T47D (cell line): ENCODE data around the gene PAH.
"Not testable (repeated sequence)": the region's sequence is repeated elsewhere in the genome, so short reads cannot be mapped to it uniquely, and the experiment has no call there.

ENCODE experiments used
- DNase-seq, 2 experiments: peaks; one replicate each; pipeline versions ENCODE4 v3.0.0 to v3.0.0-alpha.2; 2011 to 2012; ENCODE audit warnings: low read depth in 1 of 2, low spot score in 1 of 2
- JUND ChIP-seq: IDR thresholded peaks from 2 replicates; pipeline ENCODE4 v1.6.1; 2012; ENCODE audit warnings: low read depth
- in situ Hi-C: cut with HindIII; loops from 2 replicates; pipeline ENCODE4 v1.10.0; 2016; ENCODE audit warnings: low sequenced_read_pairs, low pct_unique_long_range_greater_than_20kb

Gene PAH

GRCh38 chr12:102873077-102873476 lies 44.0 kb downstream of the PAH start:
- TF ChIP-seq JUND, result no peak
- DNase-seq, result no peak
- in situ Hi-C loops, result no loop called here

DNA sequence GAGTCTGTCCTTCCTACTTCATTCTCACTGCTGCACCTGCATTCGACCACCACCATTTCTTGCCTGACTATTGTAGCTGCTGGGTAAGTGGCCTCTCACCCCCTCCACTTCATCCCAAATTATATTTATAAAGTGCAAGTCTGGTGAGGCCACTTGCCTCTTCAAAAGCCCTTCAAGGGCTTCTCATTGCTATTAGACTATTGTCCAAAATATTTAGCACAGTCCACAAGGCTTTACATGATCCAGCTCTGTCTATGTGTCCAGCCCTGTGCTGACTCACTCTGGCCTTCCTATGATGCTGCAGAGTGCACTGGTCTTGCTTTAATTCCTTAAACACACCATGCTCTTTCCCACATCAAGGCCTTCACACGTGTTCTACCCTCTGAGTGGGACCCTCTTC lies 46.0 kb downstream of the PAH start:
- DNase-seq, result no peak
- TF ChIP-seq JUND, result no peak
- in situ Hi-C loops, result no loop called here

DNA sequence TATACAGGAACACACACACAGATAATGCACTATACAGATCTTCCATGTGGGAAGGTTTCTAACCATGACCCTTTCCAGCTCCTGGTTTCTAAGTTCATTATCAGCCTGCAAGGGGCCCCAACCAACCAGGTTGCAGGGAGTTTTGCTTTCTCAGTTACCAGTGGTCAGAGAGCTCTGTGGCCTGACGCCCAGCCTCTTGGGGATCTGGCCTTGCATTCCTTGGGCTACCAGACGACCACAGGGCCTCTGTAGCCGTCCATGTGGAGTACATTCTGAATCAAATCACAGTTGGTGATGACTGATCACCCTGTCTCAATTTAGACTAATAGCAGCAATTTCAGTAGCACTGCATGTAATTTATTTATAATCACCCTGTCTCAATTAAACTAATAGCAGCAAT lies 47.5 kb downstream of the PAH start:
- DNase-seq, result no peak
- TF ChIP-seq JUND, result no peak

DNA sequence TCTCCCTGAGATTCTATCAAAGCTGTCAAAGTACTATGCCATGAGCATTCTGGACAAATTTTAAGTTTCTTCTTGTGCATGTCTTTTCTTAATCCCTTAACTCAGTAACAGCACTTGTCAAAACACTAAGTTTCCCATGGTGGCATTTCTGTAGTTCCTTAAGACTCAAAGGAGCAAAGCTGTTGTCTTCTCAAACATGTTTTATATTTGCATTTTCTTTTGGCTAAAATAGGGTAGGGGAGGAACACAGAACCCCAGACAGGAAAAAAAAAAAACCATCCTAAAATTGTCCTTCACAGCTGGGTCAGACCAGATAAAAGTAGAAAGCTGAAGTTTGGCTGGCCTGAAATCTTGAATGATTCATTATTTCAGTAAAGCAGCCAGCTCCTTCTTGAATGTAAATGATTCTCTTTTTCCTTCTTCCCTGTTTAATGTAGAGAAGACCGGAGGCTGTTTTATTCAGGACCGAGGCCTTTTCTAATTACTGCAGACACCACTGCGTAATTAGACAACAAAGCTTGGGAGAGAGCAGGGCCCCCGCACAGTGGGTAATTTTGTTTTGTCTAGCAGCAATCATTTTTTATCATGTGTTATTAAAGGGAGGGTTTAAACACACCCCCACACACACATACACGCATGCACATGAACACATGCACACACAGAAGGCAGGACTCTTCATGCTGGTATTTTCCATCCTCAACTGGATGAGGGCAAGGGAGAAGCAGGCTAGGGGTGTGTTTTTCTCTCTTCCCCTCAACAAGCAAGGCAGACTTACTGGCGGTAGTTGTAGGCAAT lies 51.0 kb downstream of the PAH start:
- no peak for DNase-seq
- in situ Hi-C loops, result no loop called here
- no peak for TF ChIP-seq JUND

More for the DNA sequence above, 47.5 kb downstream of the PAH start:
- in situ Hi-C loops, result no loop called here

GRCh38 chr12:102862486-102862885 lies 54.6 kb downstream of the PAH start:
- in situ Hi-C loops, result no loop called here
- no peak for DNase-seq
- no peak for TF ChIP-seq JUND

- no peak for DNase-seq
- TF ChIP-seq JUND, result no peak
- in situ Hi-C loops, result no loop called here
Observed at GRCh38 chr12:102851246-102851645, 65.8 kb downstream of the PAH start.

- no peak for TF ChIP-seq JUND
- no peak for DNase-seq
- in situ Hi-C loops, result no loop called here
Observed at GRCh38 chr12:102849722-102850447, 67.2 kb downstream of the PAH start.

DNA sequence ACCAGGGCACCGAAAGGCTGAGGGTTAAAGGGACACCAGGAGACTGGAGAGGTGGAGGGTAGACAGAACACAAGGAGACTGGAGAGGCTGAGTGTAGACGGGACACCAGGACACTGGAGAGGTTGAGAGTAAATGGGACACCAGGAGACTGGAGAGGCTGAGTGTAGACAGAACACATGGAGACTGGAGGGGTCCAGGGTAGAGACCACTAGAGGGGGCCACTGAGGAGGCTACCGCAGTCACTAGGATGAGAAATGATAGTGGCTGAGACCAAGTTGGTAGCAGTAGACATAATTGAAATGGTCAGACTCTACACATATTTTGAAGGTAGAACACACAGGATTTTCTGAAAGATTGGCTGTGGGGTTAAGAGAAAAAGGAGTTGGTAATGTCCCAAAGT lies 68.2 kb downstream of the PAH start:
- in situ Hi-C loops, result no loop called here
- no peak for TF ChIP-seq JUND
- DNase-seq, result no peak

DNA sequence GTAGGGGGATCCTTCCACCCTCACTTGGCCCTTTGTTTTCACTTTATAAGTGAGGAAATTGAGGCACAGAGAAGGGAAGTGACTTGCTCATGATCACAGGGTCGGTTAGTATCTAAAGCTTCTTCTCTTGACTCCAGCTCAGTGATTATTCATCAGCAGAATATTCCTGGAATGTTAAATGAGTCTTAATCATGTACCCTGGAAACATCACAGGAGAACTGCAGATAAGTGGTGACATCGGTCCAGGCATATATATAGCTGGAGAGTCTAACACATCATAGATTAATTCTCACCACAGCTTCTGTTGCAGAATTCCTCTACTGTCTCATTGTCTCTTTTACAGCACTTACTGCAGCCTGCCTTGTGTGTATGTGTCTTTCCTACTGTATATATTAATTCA lies 69.9 kb downstream of the PAH start:
- TF ChIP-seq JUND, result no peak
- no peak for DNase-seq
- in situ Hi-C loops, result no loop called here

DNA sequence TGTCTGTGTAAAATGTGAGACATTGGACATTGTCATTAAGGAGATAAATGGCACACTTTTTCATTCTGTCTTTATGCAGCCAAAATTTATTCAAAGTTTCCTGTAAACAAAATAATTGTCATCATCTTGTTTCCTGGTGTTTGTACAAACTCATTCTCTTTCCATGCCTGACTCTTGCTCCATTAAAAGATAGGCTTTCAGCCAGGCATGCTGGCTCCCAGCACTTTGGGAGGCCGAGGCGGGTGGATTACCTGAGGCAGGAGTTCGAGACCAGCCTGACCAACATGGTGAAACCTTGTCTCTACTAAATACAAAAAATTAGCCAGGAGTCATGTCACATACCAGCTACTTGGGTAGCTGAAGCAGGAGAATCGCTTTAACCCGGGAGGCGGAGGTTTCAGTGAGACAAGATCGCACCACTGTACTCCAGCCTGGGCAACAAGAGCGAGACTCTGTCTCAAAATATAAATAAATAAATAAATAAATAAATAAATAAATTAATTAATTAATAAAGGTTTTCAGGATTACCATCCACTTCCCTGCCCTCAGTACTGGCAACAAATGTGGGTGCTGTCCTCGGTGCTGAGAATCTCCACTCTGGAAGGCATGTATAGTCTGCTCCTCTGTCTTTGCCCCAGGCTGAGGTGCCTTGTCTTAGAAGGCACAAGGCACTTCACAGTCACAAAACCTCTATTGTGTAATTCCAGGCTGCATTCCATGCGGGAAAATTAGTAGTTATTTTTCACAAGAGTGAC lies 83.2 kb downstream of the PAH start:
- no peak for TF ChIP-seq JUND
- in situ Hi-C loops, result no loop called here
- DNase-seq, result peak; percentile 54 to 74

DNA sequence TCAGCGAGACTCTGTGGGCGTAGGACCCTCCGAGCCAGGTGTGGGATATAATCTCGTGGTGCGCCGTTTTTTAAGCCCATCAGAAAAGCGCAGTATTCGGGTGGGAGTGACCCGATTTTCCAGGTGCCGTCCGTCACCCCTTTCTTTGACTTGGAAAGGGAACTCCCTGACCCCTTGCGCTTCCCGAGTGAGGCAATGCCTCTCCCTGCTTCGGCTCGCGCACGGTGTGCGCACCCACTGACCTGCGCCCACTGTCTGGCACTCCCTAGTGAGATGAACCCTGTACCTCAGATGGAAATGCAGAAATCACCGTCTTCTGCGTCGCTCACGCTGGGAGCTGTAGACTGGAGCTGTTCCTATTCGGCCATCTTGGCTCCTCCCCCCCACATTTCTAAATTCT lies 84.2 kb downstream of the PAH start:
- DNase-seq, in situ Hi-C loops: not testable (repeated sequence)

GRCh38 chr12:102824218-102824835 lies 92.7 kb downstream of the PAH start:
- TF ChIP-seq JUND, result no peak
- in situ Hi-C loops, result no loop called here
- DNase-seq, result peak; percentile 56 to 64
